HepG2 (cell line): ENCODE measurements around the gene SLC38A4. TPM values are rescaled to one million over a fixed set of nuclear protein-coding genes. Genes with fewer than 3 reads are reported as not detected.

Experiments
- CC2D1A ChIP-seq: sonication (generic); formaldehyde crosslinking; IDR thresholded peaks from 2 replicates; pipeline ENCODE4 v1.8.1; 2023; ENCODE audit warnings: mild to moderate bottlenecking, missing genetic modification reagents
- CEBPZ ChIP-seq: IDR thresholded peaks from 2 replicates; pipeline ENCODE4 v1.6.1; 2012; ENCODE audit warnings: low read length, improper control_type of control experiment
- EED ChIP-seq: sonication (generic); formaldehyde crosslinking; IDR thresholded peaks from 2 replicates; pipeline ENCODE4 v1.5.0; 2020; ENCODE audit warnings: mild to moderate bottlenecking, missing genetic modification reagents
- FOXK1 ChIP-seq: sonication (generic); formaldehyde crosslinking; IDR thresholded peaks from 2 replicates; pipeline ENCODE4 v1.4.0; 2020; ENCODE audit warnings: low read depth, missing genetic modification reagents, borderline replicate concordance
- GFI1 ChIP-seq: sonication (generic); formaldehyde crosslinking; IDR thresholded peaks from 2 replicates; pipeline ENCODE4 v1.5.0; 2020; ENCODE audit warnings: missing genetic modification reagents, mild to moderate bottlenecking, borderline replicate concordance
- GTF2F1 ChIP-seq: fragments of 150-350 bp; IDR thresholded peaks from 2 replicates; pipeline ENCODE4 v1.6.1; 2014; ENCODE audit warnings: low read length
- GTF3A ChIP-seq: sonication (generic); formaldehyde crosslinking; conservative IDR thresholded peaks from 2 replicates; pipeline ENCODE4 v1.4.0; 2020; ENCODE audit warnings: mild to moderate bottlenecking, missing genetic modification reagents
- HIVEP1 ChIP-seq: sonication (generic); formaldehyde crosslinking; IDR thresholded peaks from 2 replicates; pipeline ENCODE4 v1.4.0; 2020; ENCODE audit warnings: mild to moderate bottlenecking, missing genetic modification reagents
- IRF2 ChIP-seq: IDR thresholded peaks from 2 replicates; pipeline ENCODE4 v1.6.1; 2018; ENCODE audit warnings: missing genetic modification reagents, missing compliant biosample characterization
- KDM6A ChIP-seq: IDR thresholded peaks from 2 replicates; pipeline ENCODE4 v1.6.1; 2016; ENCODE audit warnings: low read depth
- KMT2B ChIP-seq: IDR thresholded peaks from 2 replicates; pipeline ENCODE4 v1.6.1; 2016; ENCODE audit warnings: missing genetic modification reagents, missing compliant biosample characterization
- MED8 ChIP-seq: sonication (generic); formaldehyde crosslinking; IDR thresholded peaks from 2 replicates; pipeline ENCODE4 v1.8.1; 2023; ENCODE audit warnings: mild to moderate bottlenecking, missing genetic modification reagents; ENCODE audit not compliant: insufficient replicate concordance
- MYPOP ChIP-seq: sonication (generic); formaldehyde crosslinking; IDR thresholded peaks from 2 replicates; pipeline ENCODE4 v1.8.1; 2023; ENCODE audit warnings: mild to moderate bottlenecking, moderate library complexity, missing genetic modification reagents
- NFRKB ChIP-seq: fragments of 450-650 bp; IDR thresholded peaks from 2 replicates; pipeline ENCODE4 v1.6.1; 2017
- POLR2A ChIP-seq, 2 experiments: IDR thresholded peaks; 2 replicates each; pipeline ENCODE4 v1.6.1; 2011; ENCODE audit warnings: low read depth in 2 of 2, low read length in 2 of 2, mild to moderate bottlenecking in 1 of 2, moderate library complexity in 1 of 2; ENCODE audit not compliant: insufficient read depth in 1 of 2
- PTBP1 ChIP-seq: fragments of 200-400 bp; formaldehyde crosslinking; IDR thresholded peaks from 2 replicates; pipeline ENCODE4 v1.6.1; 2018; ENCODE audit warnings: low read length, low read depth; ENCODE audit not compliant: poor library complexity, severe bottlenecking
- SNAPC5 ChIP-seq: sonication (generic); formaldehyde crosslinking; IDR thresholded peaks from 2 replicates; pipeline ENCODE4 v1.8.1; 2023; ENCODE audit warnings: mild to moderate bottlenecking, missing genetic modification reagents, borderline replicate concordance
- TCF7L2 ChIP-seq: IDR thresholded peaks from 2 replicates; pipeline ENCODE4 v1.6.1; 2011; ENCODE audit warnings: mild to moderate bottlenecking, low read depth, low read length, moderate library complexity
- ZBTB14 ChIP-seq: sonication (generic); formaldehyde crosslinking; IDR thresholded peaks from 2 replicates; pipeline ENCODE4 v1.4.0; 2020; ENCODE audit warnings: missing genetic modification reagents
- ZNF230 ChIP-seq: sonication (generic); formaldehyde crosslinking; IDR thresholded peaks from 2 replicates; pipeline ENCODE4 v1.4.0; 2020; ENCODE audit warnings: mild to moderate bottlenecking, missing genetic modification reagents
- ZNF354B ChIP-seq: sonication (generic); formaldehyde crosslinking; IDR thresholded peaks from 2 replicates; pipeline ENCODE4 v1.8.0; 2022; ENCODE audit warnings: mild to moderate bottlenecking, missing genetic modification reagents
- ZNF362 ChIP-seq: sonication (generic); formaldehyde crosslinking; IDR thresholded peaks from 2 replicates; pipeline ENCODE4 v1.4.0; 2020; ENCODE audit warnings: missing genetic modification reagents, mild to moderate bottlenecking, borderline replicate concordance
- ZNF572 ChIP-seq: sonication (generic); formaldehyde crosslinking; IDR thresholded peaks from 2 replicates; pipeline ENCODE4 v1.5.1; 2020; ENCODE audit warnings: mild to moderate bottlenecking, missing genetic modification reagents
- ZSCAN31 ChIP-seq: sonication (generic); formaldehyde crosslinking; IDR thresholded peaks from 2 replicates; pipeline ENCODE4 v1.5.0; 2020; ENCODE audit warnings: low read depth, mild to moderate bottlenecking, missing genetic modification reagents
- ZSCAN5A ChIP-seq: sonication (generic); formaldehyde crosslinking; IDR thresholded peaks from 2 replicates; pipeline ENCODE4 v1.8.0; 2022; ENCODE audit warnings: mild to moderate bottlenecking, missing genetic modification reagents, borderline replicate concordance
- polyA plus RNA-seq, 8 experiments: library from polyadenylated mRNA; depleted of rRNA in 3 of 8; stranded (reverse) in 7 of 8; unstranded in 1 of 8; fragments of >200 nt; fragmentation: Illumina TruSeq in 4 of 8; extraction: Trizol in 4 of 8; gene quantifications; 2 replicates each; pipeline versions ENCODE4 v1.2.1 to v1.2.3, GENCODE V29; 2011 to 2016; ENCODE audit warnings: low read depth in 4 of 8, missing spikeins in 1 of 8, mixed read lengths in 1 of 8; ENCODE audit not compliant: insufficient read depth in 1 of 8
- total RNA-seq, 5 experiments: library from RNA; depleted of rRNA; stranded (reverse); fragments of >200 nt; fragmentation: Illumina TruSeq; extraction: Trizol; gene quantifications; 2 replicates each; pipeline ENCODE4 v1.2.3, GENCODE V29; 2016; ENCODE audit warnings: low read depth in 1 of 5

Gene SLC38A4
- total and polyA plus RNA-seq, 2 of the 13 experiments (the other 11 are each of a cell fraction or from before 2014, with no cell fraction given): 3.5 to 5.2 TPM

- TF ChIP-seq ZBTB14 (no peak), GTF3A (CRISPR knock-in tag) (no peak), MED8 (no peak), TCF7L2 (no peak), SNAPC5 (no peak), KDM6A (CRISPR knock-in tag) (peak; percentile 34; the same call in 1 of the 2 replicates), ZNF572 (no peak), PTBP1 (no peak), ZNF354B (CRISPR knock-in tag) (no peak), HIVEP1 (CRISPR knock-in tag) (no peak), ZNF230 (no peak), MYPOP (CRISPR knock-in tag) (no peak), GTF2F1 (no peak), NFRKB (no peak), IRF2 (CRISPR knock-in tag) (no peak), KMT2B (CRISPR knock-in tag) (no peak), ZSCAN31 (CRISPR knock-in tag) (no peak), ZNF362 (no peak), POLR2A (IDR thresholded peaks at IDR 0.05; ENCODE audit: insufficient read depth in 1 of 2, low read depth in 2 of 2, low read length in 2 of 2) (no peak), FOXK1 (CRISPR knock-in tag) (no peak), CEBPZ (no peak), ZSCAN5A (CRISPR knock-in tag) (peak; percentile 21; the same call in 1 of the 2 replicates), CC2D1A (no peak), GFI1 (no peak), EED (CRISPR knock-in tag) (no peak)
Observed at GRCh38 chr12:46798056-46798455, 27.7 kb downstream of the SLC38A4 start (continued).
